SH-SY5Y (cell line): ENCODE results near the gene PPP6R1.

Experiments used
- GATA2 ChIP-seq: IDR thresholded peaks from 2 replicates; pipeline ENCODE4 v1.6.1; 2011; ENCODE audit warnings: mild to moderate bottlenecking, low read depth, low read length
- GATA3 ChIP-seq: IDR thresholded peaks from 2 replicates; pipeline ENCODE4 v1.6.1; 2011; ENCODE audit warnings: low read depth, mild to moderate bottlenecking, low read length, moderate library complexity

- TF ChIP-seq GATA3: no peak
- TF ChIP-seq GATA2: no peak
Observed at GRCh38 chr19:55255618-55256423, 3.0 kb downstream of the PPP6R1 start.
